ENCODE results near the gene ALAS1.

The ALAS1 gene

DNA sequence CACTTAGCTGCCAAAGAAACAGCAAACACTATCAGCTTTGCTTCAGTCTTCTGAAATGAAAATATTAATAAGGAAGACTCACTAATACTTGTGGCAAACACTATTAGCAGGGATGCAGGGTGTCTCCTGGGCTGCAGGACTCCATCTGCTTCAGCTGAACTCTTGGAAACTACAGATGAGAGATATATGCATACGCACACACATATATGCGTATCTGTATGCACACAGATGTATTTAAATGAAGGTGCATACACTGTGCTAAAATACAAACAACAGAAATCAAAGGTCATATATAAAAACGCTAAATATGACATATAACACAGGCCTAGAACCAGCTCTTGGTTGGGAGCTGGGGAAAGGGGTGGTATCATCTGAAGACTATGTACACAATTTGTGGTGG, 58.2 kb downstream of the ALAS1 start:
- DNase-seq = no peak

DNA sequence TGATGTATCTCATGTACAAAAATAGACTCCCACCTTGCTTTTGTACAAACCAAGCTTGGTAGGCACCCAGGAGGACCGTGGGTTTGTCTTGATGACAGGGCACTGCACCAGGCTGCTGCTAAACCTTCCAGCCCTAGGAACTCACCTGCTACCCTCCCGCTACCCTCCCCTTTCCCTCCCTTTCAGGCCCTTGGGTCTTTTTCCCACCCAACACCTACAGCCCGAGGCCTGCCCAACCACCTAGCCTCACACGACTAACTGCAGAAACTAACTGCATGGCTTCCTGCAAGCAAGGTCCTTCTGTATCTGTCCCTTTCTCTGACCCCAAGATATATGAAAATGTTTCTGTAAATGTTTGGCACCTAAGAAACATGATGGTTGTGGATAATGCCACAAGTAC, 58.7 kb downstream of the ALAS1 start:
- no peak for DNase-seq

DNA sequence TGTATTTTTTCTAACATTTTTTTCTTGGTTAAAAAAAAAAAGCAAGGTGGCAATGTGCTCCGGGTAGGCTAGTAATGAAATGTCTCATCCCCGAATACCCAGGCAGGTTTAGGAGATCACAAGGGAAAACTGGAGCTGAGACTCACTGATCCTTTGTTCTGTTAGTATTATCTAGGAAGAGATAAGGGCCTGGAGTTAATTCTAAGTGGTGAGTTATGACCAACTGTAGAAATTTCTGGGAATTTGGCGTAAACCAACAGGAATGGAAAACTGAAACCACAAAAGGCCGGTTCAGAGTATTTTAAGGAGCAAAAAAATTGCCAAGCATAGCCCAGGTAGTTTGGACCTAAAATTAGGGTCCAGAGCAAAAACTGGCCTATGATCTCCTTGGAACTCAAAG, 60.0 kb downstream of the ALAS1 start:
- no peak for DNase-seq

DNA sequence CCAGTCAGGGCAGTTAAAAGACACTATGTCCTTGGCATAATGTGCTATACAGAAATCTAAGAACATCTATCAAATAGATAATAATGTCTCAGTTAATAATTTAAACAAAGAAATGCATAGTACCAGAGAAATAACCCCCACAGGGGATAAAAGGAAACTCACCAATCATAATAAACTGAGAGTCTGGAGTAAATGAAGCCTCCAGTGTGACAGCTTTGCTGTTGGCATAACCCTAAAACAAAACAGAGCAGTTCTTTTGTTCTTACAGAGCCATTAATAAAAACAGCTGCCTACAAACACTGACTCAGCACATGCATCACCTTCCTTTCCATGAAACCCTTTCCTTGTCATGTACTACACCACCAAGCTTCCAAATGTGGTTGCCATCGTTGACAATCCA, 61.1 kb downstream of the ALAS1 start:
- no peak for DNase-seq

DNA sequence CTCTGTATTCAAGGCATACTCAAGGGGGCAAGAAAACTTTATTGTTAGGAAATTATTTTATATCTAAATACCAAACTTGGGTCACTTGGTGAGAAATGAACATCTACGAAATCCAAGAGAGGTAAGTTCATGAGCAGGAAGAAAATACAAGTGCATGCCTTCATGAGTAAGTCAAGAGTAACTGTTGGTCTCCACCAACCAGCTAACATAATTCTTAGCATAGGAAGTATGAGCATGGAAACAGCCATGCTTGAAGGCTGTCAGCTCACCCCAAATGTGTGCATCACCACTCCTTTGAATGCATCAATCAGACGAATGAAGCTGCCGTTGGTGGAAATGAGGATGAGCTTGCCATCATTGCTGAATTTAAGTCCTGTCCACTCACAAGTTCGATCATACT, 61.5 kb downstream of the ALAS1 start:
- no peak for DNase-seq

DNA sequence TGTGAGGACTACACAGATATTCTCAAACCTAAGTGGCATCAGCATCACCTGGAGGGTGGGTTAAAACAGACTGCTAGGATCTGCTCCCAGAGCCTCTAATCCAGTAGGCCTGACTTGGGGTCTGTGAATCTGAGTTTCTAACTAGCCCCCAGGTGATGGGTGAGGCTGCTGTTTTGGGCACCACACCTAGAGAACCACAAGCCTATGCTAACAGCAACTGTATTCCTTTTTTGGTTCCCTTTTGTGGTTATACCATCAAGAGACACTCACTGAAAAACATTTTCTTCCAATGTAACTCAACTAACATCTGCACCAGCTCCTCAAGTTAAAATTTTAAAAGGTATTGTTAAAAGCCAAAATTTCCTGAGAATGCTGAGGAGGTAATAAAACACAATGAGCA, 64.5 kb downstream of the ALAS1 start:
- no peak for DNase-seq
